ENCODE measurements around the gene CHD9. TPM values are rescaled to one million over a fixed set of nuclear protein-coding genes. Genes with fewer than 3 reads are reported as not detected.

Gene CHD9
- polyA plus RNA-seq, 1 donor from 2014 or later = 69.3 TPM

DNA sequence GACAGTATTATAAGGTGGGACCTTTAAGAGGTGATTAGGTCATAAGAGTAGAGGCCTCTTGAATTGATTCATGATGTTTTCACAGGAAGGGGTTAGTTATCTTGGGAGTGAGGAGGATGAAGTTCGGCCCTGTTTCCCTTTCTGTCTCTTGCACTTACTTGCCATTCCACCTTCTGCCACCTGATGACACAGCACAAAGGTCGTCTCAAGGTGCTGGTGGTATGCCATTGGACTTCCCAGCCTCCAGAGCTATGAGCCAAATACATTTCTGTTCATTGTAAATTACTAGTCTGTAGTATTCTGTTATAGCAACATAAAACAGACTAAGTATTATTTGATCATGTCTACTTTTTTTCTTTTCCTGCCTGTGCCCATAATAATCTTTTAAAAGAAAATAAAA, 23.5 kb downstream of the CHD9 start:
- Histone ChIP-seq H3K79me2 (replicated peaks; ENCODE audit: insufficient read depth, low read length) (no peaks in the 10 kb centered on the region), H3F3A (ENCODE audit: insufficient read depth, low read length, poor library complexity, severe bottlenecking) (no peaks in the 10 kb centered on the region), H3K27me3 (ENCODE audit: insufficient read depth, low read depth, low read length) (no peaks in the 10 kb centered on the region), H2AFZ (ENCODE audit: low read depth, low read length) (no peak overlapping the region), H3K36me3 (ENCODE audit: insufficient read depth, low read length) (no peaks in the 10 kb centered on the region), H3K27ac (ENCODE audit: low read length) (no peak overlapping the region), H3K9me3 (ENCODE audit: low read length) (no peaks in the 10 kb centered on the region), H4K20me1 (ENCODE audit: insufficient read depth) (no peaks in the 10 kb centered on the region), H3K9me2 (ENCODE audit: insufficient read depth, low read length) (no peaks in the 10 kb centered on the region), H3K4me2 (ENCODE audit: low read length) (no peak overlapping the region), H3K9ac (ENCODE audit: low read length) (no peak overlapping the region), H3K4me3 (ENCODE audit: low read length) (no peak overlapping the region)
- TF ChIP-seq MXI1 (conservative IDR thresholded peaks at IDR 0.05; ENCODE audit: poor library complexity, severe bottlenecking) = no peak
- no peak for TF ChIP-seq SMC3 (conservative IDR thresholded peaks at IDR 0.05; ENCODE audit: poor library complexity)
- TF ChIP-seq POLR2AphosphoS5 (IDR thresholded peaks at IDR 0.05) = no peak
- no peak for TF ChIP-seq RAD21 (conservative IDR thresholded peaks at IDR 0.05)
- TF ChIP-seq, protein P1, sequence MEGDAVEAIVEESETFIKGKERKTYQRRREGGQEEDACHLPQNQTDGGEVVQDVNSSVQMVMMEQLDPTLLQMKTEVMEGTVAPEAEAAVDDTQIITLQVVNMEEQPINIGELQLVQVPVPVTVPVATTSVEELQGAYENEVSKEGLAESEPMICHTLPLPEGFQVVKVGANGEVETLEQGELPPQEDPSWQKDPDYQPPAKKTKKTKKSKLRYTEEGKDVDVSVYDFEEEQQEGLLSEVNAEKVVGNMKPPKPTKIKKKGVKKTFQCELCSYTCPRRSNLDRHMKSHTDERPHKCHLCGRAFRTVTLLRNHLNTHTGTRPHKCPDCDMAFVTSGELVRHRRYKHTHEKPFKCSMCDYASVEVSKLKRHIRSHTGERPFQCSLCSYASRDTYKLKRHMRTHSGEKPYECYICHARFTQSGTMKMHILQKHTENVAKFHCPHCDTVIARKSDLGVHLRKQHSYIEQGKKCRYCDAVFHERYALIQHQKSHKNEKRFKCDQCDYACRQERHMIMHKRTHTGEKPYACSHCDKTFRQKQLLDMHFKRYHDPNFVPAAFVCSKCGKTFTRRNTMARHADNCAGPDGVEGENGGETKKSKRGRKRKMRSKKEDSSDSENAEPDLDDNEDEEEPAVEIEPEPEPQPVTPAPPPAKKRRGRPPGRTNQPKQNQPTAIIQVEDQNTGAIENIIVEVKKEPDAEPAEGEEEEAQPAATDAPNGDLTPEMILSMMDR (IDR thresholded peaks at IDR 0.05; ENCODE audit: poor library complexity, severe bottlenecking) = no peak
- no peak for TF ChIP-seq EZH2 (IDR thresholded peaks at IDR 0.05; ENCODE audit: borderline replicate concordance, insufficient read depth, low read length, poor library complexity, severe bottlenecking)
- TF ChIP-seq EP300 (conservative IDR thresholded peaks at IDR 0.05; ENCODE audit: poor library complexity, severe bottlenecking) = no peak
- TF ChIP-seq TAF1 (IDR thresholded peaks at IDR 0.05; ENCODE audit: low read depth) = no peak
- TF ChIP-seq, protein P2, sequence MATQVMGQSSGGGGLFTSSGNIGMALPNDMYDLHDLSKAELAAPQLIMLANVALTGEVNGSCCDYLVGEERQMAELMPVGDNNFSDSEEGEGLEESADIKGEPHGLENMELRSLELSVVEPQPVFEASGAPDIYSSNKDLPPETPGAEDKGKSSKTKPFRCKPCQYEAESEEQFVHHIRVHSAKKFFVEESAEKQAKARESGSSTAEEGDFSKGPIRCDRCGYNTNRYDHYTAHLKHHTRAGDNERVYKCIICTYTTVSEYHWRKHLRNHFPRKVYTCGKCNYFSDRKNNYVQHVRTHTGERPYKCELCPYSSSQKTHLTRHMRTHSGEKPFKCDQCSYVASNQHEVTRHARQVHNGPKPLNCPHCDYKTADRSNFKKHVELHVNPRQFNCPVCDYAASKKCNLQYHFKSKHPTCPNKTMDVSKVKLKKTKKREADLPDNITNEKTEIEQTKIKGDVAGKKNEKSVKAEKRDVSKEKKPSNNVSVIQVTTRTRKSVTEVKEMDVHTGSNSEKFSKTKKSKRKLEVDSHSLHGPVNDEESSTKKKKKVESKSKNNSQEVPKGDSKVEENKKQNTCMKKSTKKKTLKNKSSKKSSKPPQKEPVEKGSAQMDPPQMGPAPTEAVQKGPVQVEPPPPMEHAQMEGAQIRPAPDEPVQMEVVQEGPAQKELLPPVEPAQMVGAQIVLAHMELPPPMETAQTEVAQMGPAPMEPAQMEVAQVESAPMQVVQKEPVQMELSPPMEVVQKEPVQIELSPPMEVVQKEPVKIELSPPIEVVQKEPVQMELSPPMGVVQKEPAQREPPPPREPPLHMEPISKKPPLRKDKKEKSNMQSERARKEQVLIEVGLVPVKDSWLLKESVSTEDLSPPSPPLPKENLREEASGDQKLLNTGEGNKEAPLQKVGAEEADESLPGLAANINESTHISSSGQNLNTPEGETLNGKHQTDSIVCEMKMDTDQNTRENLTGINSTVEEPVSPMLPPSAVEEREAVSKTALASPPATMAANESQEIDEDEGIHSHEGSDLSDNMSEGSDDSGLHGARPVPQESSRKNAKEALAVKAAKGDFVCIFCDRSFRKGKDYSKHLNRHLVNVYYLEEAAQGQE (IDR thresholded peaks at IDR 0.05; ENCODE audit: borderline replicate concordance) = no peak

DNA sequence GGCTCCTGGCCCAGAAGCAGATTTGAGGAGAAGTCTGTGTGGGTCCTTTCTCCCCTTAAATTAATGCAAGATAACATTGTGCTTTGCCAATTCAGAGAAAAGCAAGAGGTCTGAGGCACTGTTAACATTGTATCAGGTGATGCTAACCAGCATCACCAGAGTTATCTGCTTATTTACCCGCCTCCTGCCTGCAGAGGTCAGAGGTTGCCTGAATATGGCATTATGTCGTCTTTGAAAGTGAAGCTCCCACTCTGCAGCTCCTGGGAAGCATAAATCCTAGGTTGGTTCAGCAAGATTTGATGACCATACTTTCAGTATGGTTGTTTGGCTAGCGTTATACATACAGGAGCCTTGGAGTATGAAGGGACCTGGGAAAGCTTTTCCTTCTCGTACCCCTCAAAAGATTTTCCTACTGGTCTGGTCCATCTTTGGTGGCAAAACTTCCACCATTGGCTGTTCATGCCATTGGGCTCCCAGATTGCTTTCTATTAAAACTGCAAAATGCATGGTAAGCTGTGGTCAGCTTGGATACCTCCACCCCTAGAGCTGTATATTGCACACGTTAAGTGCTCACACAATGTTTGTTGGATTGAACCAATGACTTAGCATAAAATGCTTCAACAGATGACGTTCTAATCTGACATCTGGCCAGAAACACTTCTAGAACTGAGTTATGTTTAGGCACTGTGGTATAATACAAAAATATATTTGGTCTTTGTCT, 24.1 kb downstream of the CHD9 start:
- no peak overlapping the region for H3K27ac ChIP-seq (ENCODE audit: low read length)
- H3K9me2 ChIP-seq (ENCODE audit: insufficient read depth, low read length) = no peaks in the 10 kb centered on the region
- no peaks in the 10 kb centered on the region for H3K9me3 ChIP-seq (ENCODE audit: low read length)
- no peaks in the 10 kb centered on the region for H3F3A ChIP-seq (ENCODE audit: insufficient read depth, low read length, poor library complexity, severe bottlenecking)
- no peak overlapping the region for H3K9ac ChIP-seq (ENCODE audit: low read length)
- H3K4me2 ChIP-seq (ENCODE audit: low read length) = no peak overlapping the region
- no peak overlapping the region for H3K4me3 ChIP-seq (ENCODE audit: low read length)
- no peaks in the 10 kb centered on the region for H3K36me3 ChIP-seq (ENCODE audit: insufficient read depth, low read length)
- H3K79me2 ChIP-seq (replicated peaks; ENCODE audit: insufficient read depth, low read length) = no peaks in the 10 kb centered on the region
- no peaks in the 10 kb centered on the region for H3K27me3 ChIP-seq (ENCODE audit: insufficient read depth, low read depth, low read length)
- TF ChIP-seq, protein P2 (IDR thresholded peaks at IDR 0.05; ENCODE audit: borderline replicate concordance) = no peak
- TF ChIP-seq EZH2 (IDR thresholded peaks at IDR 0.05; ENCODE audit: borderline replicate concordance, insufficient read depth, low read length, poor library complexity, severe bottlenecking) (no peak), TAF1 (IDR thresholded peaks at IDR 0.05; ENCODE audit: low read depth) (no peak), EP300 (conservative IDR thresholded peaks at IDR 0.05; ENCODE audit: poor library complexity, severe bottlenecking) (no peak), MXI1 (conservative IDR thresholded peaks at IDR 0.05; ENCODE audit: poor library complexity, severe bottlenecking) (no peak), POLR2AphosphoS5 (IDR thresholded peaks at IDR 0.05) (no peak), SMC3 (conservative IDR thresholded peaks at IDR 0.05; ENCODE audit: poor library complexity) (no peak), RAD21 (conservative IDR thresholded peaks at IDR 0.05) (no peak)
- TF ChIP-seq, protein P1 (IDR thresholded peaks at IDR 0.05; ENCODE audit: poor library complexity, severe bottlenecking) = no peak
- no peaks in the 10 kb centered on the region for H4K20me1 ChIP-seq (ENCODE audit: insufficient read depth)
- no peak overlapping the region for H2AFZ ChIP-seq (ENCODE audit: low read depth, low read length)

Measured in neural cell (in vitro differentiated cells).